AG20443 (cell line): ENCODE measurements around the gene IDH1.
A peak's percentile ranks its signal among the peaks of the same experiment; 100 is the strongest.
"Not testable (repeated sequence)": the region's sequence is repeated elsewhere in the genome, so short reads cannot be mapped to it uniquely, and the experiment has no call there.

Experiments used
- DNase-seq: peaks from one replicate; pipeline ENCODE4 v3.0.0; 2012; ENCODE audit warnings: low spot score, mixed read lengths

IDH1 gene

DNA sequence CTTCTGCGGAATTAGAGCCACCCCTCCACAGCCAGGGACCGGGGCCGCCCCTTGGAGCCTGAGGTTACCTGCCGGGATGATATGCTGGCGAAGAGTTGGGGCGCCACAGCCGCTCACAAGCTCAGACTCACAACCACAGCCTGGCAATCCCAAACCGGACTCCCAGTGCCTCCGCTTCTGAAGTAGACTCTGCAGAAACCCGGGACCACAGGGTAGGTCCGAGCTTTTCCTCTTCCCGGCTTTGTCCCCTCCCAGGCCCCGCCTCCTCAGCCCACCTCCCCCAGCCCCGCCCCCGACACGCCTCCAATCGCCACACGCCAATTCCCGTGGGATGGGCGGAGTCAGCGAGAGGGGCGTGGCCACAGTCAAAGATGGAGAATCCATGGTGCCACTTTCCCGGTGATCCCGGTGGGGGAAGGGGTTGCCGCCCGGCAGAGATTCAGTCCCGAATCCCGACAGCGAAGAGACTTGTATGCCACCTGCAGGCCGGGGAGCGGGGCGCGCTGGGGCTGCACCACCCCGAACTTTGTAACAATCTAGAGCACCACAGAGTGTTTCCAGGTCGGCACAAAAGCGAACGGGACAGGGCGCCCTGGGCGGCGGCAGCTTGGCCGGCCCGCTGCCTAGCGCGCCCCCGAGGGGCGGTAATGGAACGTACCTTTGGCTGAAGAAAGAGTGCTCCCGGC is at the start of gene IDH1:
Gene IDH1, minus strand, starts transcription at position 201 of the 686 bp plus-strand sequence. CDS start 3,520 bp downstream, outside the sequence.
- DNase-seq, result peak; percentile 98

DNA sequence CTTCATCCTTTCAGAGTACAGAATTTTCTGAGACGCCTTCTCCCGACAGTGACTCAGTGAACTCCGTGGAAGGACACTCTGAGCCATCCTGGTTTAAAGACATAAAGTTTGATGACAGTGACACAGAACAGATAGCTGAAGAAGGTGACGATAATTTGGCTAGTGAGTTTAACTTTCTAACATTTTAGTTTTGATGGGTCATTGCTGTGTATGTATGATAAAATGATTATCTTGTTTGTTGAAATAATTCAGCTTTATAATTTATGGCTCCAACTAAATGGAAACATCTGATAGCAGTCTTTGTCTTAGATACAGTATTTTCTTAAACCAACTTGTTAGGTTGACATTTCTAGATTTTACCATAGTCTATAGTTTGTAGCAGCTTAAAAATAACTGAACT is 49.3 kb upstream of the IDH1 start:
- no peak for DNase-seq

GRCh38 chr2:208300847-208301618 is 46.2 kb upstream of the IDH1 start:
- no peak for DNase-seq

- DNase-seq, result no peak
Measured at GRCh38 chr2:208297961-208298360, 43.1 kb upstream of the IDH1 start.

- no peak for DNase-seq
Measured at GRCh38 chr2:208296610-208297009, 41.7 kb upstream of the IDH1 start.

- no peak for DNase-seq
Measured at GRCh38 chr2:208295834-208296233, 41.0 kb upstream of the IDH1 start.

DNA sequence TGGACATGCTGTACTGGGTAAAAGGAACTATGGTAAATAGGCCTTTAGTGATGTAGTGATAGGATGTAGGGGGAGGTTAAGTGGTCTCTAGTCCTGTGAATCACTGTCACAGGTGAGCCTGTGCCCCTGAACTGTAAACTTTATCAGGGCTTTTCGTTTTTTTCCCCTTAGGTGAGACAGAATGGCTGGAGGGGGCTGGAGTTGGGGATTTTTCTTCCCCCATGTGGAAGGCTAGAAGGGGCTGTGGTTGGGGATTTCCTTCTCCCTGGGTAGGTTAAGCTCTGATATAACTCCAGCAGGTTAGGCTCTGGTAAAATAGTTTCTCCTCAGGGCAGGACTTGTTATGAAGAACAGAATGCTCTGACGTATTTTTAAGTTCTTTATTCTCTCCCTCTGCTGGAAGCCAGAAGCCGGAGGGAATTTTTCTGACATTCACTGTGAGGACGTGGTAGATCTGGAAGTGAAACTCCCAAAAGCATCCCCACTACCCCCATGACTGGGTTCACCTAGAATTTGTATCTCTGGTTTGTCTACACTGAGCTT is 39.7 kb upstream of the IDH1 start:
- no peak for DNase-seq

- no peak for DNase-seq
Measured at GRCh38 chr2:208285853-208286252, 31.0 kb upstream of the IDH1 start.

- DNase-seq, result peak; percentile 14
Measured at GRCh38 chr2:208280933-208281332, 26.1 kb upstream of the IDH1 start.

DNA sequence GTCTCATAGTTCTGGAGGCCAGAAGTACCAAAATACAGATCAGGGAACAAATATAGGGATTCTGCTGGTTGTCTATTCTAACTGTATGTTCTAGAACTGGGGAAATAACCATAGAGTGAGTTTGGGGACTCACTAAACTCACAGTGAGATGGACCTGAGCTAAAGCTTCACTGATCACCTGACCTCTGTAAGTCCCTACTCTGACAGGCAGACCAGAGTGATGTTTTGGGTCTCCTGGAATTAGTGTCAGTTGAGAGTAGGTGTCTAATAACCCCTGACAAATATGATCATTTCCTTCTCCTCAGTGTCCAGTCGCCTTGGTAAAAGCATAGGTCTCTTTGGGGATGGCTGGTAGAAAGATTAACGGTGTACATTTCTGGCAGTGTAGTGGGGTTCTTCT is 25.4 kb upstream of the IDH1 start:
- no peak for DNase-seq

DNA sequence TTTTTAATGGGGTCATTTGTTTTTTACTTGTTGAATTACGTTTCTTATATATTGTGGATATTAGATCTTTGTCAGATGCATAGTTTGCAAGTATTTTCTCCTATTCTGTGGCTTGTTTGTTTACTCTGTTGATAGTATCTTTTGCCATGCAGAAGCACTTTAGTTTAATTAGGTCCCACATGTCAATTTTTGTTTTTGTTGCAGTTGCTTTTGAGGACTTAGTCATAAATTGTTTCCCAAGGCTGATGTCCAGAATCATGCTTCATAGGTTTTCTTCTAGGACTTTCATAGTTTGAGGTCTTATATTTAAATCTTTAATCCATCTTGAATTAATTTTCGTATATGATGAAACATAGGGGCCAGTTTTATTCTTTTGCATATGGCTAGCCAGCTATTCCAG is 24.4 kb upstream of the IDH1 start:
- DNase-seq, result no peak

DNA sequence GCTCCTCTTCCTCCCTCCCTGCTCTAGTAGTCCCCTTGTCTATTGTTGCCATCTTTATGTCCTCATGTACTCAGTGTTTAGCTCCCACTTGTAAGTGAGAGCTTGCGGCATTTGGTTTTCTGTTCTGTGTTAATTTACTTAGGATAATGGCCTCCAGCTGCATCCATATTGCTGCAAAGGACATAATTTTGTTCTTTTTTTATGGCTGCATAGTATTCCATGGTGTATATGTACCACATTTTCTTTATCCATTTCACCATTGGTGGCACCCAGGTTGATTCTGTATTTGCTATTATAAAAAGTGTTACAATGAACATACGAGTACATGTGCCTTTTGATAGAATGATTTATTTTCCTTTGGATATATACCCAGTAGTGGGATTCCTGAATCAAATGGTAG is 23.7 kb upstream of the IDH1 start:
- no peak for DNase-seq

DNA sequence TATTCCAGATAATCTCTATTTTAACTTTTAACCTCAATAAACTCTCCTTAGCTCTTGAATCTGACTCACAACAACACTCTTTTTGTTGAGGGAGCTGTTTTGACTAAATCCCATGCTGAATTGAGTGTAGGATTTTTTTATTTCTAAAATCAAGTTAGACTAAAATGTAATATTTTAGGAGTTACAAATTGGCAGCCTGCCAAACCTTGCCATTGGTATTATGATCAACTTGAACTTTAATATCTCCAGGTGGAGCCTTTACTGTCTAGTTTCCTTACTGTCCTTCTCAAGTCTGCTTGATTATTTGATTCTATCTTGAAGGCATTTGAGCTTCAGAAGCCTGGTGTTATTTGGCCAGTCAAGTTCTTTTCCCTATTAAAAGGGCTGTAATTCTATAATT is 19.9 kb upstream of the IDH1 start:
- DNase-seq, result no peak

DNA sequence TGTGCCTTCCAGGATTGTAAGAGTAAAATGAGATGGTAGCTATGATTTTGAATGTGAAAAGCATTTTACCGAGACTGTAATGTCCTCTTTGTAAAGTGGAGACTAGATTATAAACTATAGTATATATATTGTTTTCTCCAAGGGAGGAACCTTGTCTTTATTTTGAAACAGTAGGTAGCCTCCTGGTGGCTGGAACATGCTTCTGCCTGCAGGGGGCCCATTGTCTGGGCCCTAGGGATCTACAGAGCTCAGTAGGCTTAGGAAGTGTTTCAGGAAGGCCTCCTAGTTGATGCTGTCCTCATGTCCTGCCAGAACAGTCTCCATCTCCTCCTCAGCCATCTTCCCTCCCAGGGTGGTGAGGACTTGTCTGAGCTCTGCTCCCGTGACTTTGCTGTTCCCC is 14.2 kb upstream of the IDH1 start:
- no peak for DNase-seq

DNA sequence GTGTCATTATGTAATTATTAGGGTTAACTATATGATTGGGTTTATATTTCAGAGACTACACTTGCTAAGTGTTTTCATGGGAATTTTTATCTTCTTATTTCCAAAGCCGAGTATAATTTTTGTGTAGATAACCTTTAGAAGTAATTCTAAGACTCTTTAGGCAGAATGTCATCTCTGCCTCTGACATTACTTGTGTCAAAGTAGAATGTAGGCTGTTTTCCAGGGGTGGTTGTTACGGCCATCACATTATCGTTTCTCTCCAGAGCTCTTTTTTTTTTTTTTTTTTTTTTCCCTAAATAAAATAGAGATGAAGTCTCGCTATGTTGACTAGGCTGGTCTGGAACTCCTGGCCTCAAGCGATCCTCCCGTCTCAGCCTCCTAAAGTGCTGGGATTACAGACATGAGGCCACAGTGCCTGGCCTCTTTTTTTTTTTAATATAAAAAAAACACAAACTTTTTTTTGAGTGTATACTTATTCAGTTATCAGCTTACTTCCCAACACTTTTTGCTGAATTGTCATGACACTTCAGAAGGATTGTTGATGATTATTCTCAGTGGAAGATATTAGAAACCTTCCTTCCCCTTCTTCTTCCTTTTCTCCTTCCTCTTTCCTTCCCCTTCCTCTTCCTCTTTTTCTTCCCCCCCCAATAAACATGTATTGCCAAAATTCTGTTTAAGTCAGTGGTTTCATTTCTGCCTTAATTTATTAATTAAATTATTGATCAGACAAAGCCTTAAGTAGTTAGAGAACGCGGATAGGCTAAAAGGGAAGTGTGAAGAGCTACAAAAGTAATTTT is 13.5 kb upstream of the IDH1 start:
- DNase-seq, result no peak

- not testable (repeated sequence) for DNase-seq
Measured at GRCh38 chr2:208267526-208267925, 12.7 kb upstream of the IDH1 start.

- no peak for DNase-seq
Measured at GRCh38 chr2:208266936-208267335, 12.1 kb upstream of the IDH1 start.

DNA sequence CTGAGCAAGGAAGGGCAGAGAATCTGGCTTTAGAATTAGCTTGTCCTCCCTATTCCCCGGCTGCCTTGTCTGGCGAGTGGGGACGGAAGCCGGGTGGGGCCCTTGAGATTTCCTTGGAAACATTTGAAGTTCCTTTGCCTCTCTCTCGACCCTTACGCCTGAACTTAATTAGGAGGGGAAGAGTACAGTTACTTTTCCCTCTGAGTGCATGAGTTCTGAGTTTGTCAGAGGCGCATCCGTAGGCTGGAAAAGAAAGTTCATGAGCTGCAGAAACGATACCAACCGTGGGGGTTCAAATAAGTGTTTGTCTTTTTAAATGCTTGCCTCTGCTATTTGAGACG is 11.7 kb upstream of the IDH1 start:
- no peak for DNase-seq

DNA sequence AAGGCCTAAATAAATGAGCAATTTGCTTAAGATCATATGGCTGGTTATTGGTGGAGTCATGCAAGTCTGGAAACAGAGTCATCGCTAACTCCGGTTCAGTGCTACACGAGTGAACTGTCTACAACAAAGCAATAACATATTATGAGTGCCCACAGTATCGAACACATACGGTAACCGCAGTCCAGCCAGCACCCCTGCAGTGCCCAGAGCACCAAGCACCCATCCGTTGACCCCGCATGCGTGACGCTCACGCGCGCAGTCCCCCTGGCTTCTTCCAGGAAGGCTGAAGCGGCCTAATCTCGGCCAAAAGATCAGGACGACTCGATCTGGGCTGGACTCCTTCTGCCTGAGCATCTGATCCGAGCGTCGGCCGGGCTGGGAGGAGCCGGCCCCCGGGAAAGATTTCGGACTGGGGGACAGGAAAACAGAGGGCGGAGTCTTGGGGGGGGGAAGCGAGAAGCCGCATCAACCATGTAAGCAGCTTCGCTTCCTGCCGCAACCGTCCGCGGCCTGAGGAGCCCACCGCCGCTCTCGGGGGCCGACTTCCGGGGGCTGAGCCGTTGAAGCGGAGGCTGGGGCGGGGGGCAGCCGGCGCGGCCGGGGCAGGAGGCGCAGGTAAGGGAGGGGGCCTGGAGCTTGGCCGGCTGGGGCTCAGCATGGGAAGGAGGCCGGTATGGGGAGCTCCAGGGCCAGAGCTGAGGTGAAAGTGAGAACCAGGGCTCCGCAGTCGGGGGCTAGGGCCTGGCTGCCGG is 11.1 kb upstream of the IDH1 start, which contains the start of gene PIKFYVE:
Gene PIKFYVE, plus strand, starts transcription at position 455 of the 752 bp plus-strand sequence. CDS start 5,265 bp downstream, outside the sequence.
- peak; percentile 98 for DNase-seq

- DNase-seq, result peak; percentile 27
Measured at GRCh38 chr2:208265371-208265800, 10.5 kb upstream of the IDH1 start.
